Panc1 (cell line): ENCODE data around the gene GIGYF1.

Experiments used
- CTCF ChIP-seq: fragments of 450-650 bp; IDR thresholded peaks from 2 replicates; pipeline ENCODE4 v1.5.1; 2017; ENCODE audit warnings: mild to moderate bottlenecking
- POLR2AphosphoS5 ChIP-seq: IDR thresholded peaks from 2 replicates; pipeline ENCODE4 v1.6.1; 2012; ENCODE audit warnings: mild to moderate bottlenecking, low read depth, low read length, moderate library complexity
- REST ChIP-seq, 2 experiments: IDR thresholded peaks; 2 replicates each; pipeline ENCODE4 v1.6.1; 2011 to 2012; ENCODE audit warnings: low read depth in 2 of 2, control low read depth in 1 of 2, low read length in 1 of 2, mild to moderate bottlenecking in 1 of 2, moderate library complexity in 1 of 2; ENCODE audit not compliant: insufficient read depth in 1 of 2

GRCh38 chr7:100686201-100686821 is 7.7 kb downstream of the GIGYF1 start:
- TF ChIP-seq POLR2AphosphoS5, result no peak
- TF ChIP-seq CTCF, result no peak
- no peak for TF ChIP-seq REST (IDR thresholded peaks at IDR 0.05; ENCODE audit: insufficient read depth in 1 of 2, low read depth in 2 of 2, low read length in 1 of 2)
